ENCODE data around the gene NAT16.
"Not testable (repeated sequence)": the region's sequence is repeated elsewhere in the genome, so short reads cannot be mapped to it uniquely, and the experiment has no call there.

Gene NAT16

GRCh38 chr7:101180130-101180755 is at the start of gene NAT16:
NAT16 (minus strand) TSS chr7:101180293; CDS start chr7:101174807, 5,486 bp downstream.
- DNase-seq: no peak

- DNase-seq: no peak
These were observed 46.6 kb upstream of the NAT16 start for GRCh38 chr7:101226721-101227120.

- no peak for DNase-seq
These were observed 45.6 kb upstream of the NAT16 start for GRCh38 chr7:101225650-101226049.

- DNase-seq: no peak
These were observed 43.4 kb upstream of the NAT16 start for GRCh38 chr7:101223528-101223927.

- no peak for DNase-seq
These were observed 42.3 kb upstream of the NAT16 start for GRCh38 chr7:101222275-101222830.

GRCh38 chr7:101220295-101220694 is 40.2 kb upstream of the NAT16 start:
- no peak for DNase-seq

- DNase-seq: no peak
These were observed 38.4 kb upstream of the NAT16 start for GRCh38 chr7:101218236-101219125.

GRCh38 chr7:101217388-101218235 is 37.5 kb upstream of the NAT16 start, which contains the start of the genes PLOD3 and ZNHIT1:
PLOD3 (minus strand) TSS chr7:101217581; CDS start chr7:101217274, 307 bp downstream.
ZNHIT1 (plus strand) TSS chr7:101218165; CDS start chr7:101218196, 31 bp downstream.
- DNase-seq: peak; percentile 93

GRCh38 chr7:101216860-101217387 is 36.8 kb upstream of the NAT16 start:
- no peak for DNase-seq

- no peak for DNase-seq
These were observed 36.1 kb upstream of the NAT16 start for GRCh38 chr7:101216001-101216859.

- DNase-seq: no peak
These were observed 31.9 kb upstream of the NAT16 start for GRCh38 chr7:101212014-101212413.

GRCh38 chr7:101211501-101211900 is 31.4 kb upstream of the NAT16 start:
- DNase-seq: no peak

GRCh38 chr7:101210143-101210542 is 30.1 kb upstream of the NAT16 start:
- no peak for DNase-seq

- DNase-seq: no peak
These were observed 28.7 kb upstream of the NAT16 start for GRCh38 chr7:101208794-101209193.

GRCh38 chr7:101207459-101207858 is 27.4 kb upstream of the NAT16 start:
- no peak for DNase-seq

GRCh38 chr7:101206665-101207042 is 26.6 kb upstream of the NAT16 start:
- DNase-seq: no peak

GRCh38 chr7:101205901-101206664 is 26.0 kb upstream of the NAT16 start:
- DNase-seq: no peak

GRCh38 chr7:101203740-101204738 is 23.9 kb upstream of the NAT16 start:
- not testable (repeated sequence) for DNase-seq

- DNase-seq: no peak
These were observed 22.5 kb upstream of the NAT16 start for GRCh38 chr7:101202603-101202918.
